C4-2B (cell line): ENCODE results near the gene UBXN11.

Experiments
- ZFX ChIP-seq: fragments of 450-650 bp; IDR thresholded peaks from 2 replicates; pipeline ENCODE4 v1.6.1; 2017
- TF ChIP-seq, protein P1 (sequence below): fragments of 450-650 bp; conservative IDR thresholded peaks from 2 replicates; pipeline ENCODE4 v1.5.1; 2017; ENCODE audit warnings: mild to moderate bottlenecking

DNA sequence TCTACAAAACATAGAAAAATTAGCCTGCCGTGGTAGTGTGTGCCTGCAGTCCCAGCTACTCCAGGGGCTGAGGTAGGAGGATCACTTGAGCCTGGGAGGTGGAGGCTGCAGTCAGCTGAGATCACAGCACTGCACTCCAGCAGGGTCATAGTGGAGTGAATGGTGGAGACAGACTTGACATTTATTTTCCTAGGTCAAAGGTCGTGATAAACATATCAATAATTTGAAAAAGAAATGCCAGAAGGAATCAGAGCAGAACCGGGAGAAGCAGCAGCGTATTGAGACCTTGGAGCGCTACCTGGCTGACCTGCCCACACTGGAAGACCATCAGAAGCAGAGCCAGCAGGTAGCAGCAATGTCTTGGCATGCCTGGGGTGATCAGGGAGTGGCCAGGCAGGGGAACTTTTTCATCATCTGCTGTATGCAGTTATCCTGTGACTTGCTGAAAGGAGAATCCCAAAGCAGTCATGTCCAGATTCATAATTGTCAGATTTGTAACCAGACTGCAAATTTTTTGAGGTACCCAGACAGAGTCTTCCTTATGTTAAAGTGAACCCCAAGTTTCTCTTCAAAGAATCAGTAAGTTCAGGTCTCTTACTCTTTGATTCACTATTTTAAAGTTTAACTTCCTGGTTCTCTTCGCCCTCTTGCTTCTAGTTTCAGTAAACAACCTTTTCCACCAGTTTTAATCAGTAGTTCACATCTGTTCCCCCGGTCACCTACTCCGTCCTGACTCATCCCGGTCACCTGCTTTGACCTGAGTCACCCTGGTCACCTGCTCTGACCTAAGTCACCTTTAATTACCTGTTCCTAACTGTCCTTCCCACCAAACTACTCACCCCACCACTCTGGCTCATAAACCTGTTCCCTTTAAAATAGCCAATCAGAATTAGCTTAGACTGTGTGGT is 37.9 kb downstream of the UBXN11 start:
- TF ChIP-seq, protein P1, sequence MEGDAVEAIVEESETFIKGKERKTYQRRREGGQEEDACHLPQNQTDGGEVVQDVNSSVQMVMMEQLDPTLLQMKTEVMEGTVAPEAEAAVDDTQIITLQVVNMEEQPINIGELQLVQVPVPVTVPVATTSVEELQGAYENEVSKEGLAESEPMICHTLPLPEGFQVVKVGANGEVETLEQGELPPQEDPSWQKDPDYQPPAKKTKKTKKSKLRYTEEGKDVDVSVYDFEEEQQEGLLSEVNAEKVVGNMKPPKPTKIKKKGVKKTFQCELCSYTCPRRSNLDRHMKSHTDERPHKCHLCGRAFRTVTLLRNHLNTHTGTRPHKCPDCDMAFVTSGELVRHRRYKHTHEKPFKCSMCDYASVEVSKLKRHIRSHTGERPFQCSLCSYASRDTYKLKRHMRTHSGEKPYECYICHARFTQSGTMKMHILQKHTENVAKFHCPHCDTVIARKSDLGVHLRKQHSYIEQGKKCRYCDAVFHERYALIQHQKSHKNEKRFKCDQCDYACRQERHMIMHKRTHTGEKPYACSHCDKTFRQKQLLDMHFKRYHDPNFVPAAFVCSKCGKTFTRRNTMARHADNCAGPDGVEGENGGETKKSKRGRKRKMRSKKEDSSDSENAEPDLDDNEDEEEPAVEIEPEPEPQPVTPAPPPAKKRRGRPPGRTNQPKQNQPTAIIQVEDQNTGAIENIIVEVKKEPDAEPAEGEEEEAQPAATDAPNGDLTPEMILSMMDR, result no peak
- TF ChIP-seq ZFX, result no peak
